Transverse colon (tissue), 4 donors: ENCODE measurements around the gene SDC3. TPM values are rescaled to one million over a fixed set of nuclear protein-coding genes. Genes with fewer than 3 reads are reported as not detected.

Experiments
- DNase-seq: peaks from one replicate; pipeline ENCODE4 v3.0.0-alpha.2; 2019
- H3K27ac ChIP-seq, 4 donors: fragments of 200-600 bp; sonication (generic); 2 replicates each; pipeline ENCODE4 v1.5.1; 2016 to 2018; ENCODE audit warnings: inconsistent platforms in 4 of 4
- H3K27me3 ChIP-seq: fragments of 200-600 bp; sonication (generic); 2 replicates; pipeline ENCODE4 v1.5.1; 2017; ENCODE audit warnings: inconsistent platforms
- H3K36me3 ChIP-seq, 4 donors: fragments of 200-600 bp; sonication (generic); 2 replicates each; pipeline ENCODE4 v1.5.1; 2017 to 2019; ENCODE audit warnings: inconsistent platforms in 4 of 4
- H3K4me1 ChIP-seq, 4 donors: fragments of 200-600 bp; sonication (generic); 2 replicates each; pipeline ENCODE4 v1.5.1; 2017 to 2020; ENCODE audit warnings: inconsistent platforms in 4 of 4
- H3K4me3 ChIP-seq, 4 donors: fragments of 200-600 bp; sonication (generic); 1 replicate in 1 of 4; 2 replicates in 3 of 4; pipeline versions ENCODE4 v1.5.1 to v1.6.1; 2017 to 2019; ENCODE audit warnings: inconsistent platforms in 4 of 4
- H3K9me3 ChIP-seq, 2 donors: fragments of 200-600 bp; sonication (generic); 2 replicates each; pipeline ENCODE4 v1.5.1; 2017 to 2019; ENCODE audit warnings: inconsistent platforms in 2 of 2
- EP300 ChIP-seq: sonication (generic); formaldehyde crosslinking; IDR thresholded peaks from one replicate; pipeline ENCODE4 v1.6.1; 2017; ENCODE audit warnings: antibody characterized with exemption, low read depth
- POLR2A ChIP-seq: fragments of 450-650 bp; IDR thresholded peaks from one replicate; pipeline ENCODE4 v1.6.1; 2016; ENCODE audit warnings: antibody characterized with exemption, mild to moderate bottlenecking, moderate library complexity
- POLR2AphosphoS5 ChIP-seq, 3 donors: sonication (generic); formaldehyde crosslinking; IDR thresholded peaks; one replicate each; pipeline ENCODE4 v1.6.1; 2016; ENCODE audit warnings: antibody characterized with exemption in 3 of 3
- WGBS, 2 donors: methylation state at CpG; one replicate each; pipeline ENCODE4 v1.1.5; 2018; ENCODE audit warnings: low coverage in 1 of 2; 5-methylcytosine and 5-hydroxymethylcytosine counted together
- in situ Hi-C, 4 donors: fragments of 200-750 bp; cut with MboI; loops; one replicate each; pipeline versions ENCODE4 v1.15.0 to v1.15.1; 2017; ENCODE audit warnings: low sequenced_read_pairs in 3 of 4, low pct_ligation_motif_present in 1 of 4, low pct_unique_long_range_greater_than_20kb in 1 of 4
- intact Hi-C: fragments of 100-400 bp; cut with DNase I; formaldehyde crosslinking; loops from one replicate; pipeline ENCODE4 v1.15.1; 2023; ENCODE audit warnings: low total_unique reads
- total RNA-seq, 4 donors: library from RNA; depleted of rRNA; stranded (reverse); fragments of >200 nt; gene quantifications; one replicate each; pipeline ENCODE4 v1.1.0, GENCODE V29; 2016
- TF ChIP-seq, protein P1 (sequence below), 5 experiments: fragments of 200-600 bp in 3 of 5; fragments of 450-650 bp in 2 of 5; sonication (generic) in 3 of 5; IDR thresholded peaks; 1 replicate in 2 of 5; 2 replicates in 3 of 5; pipeline ENCODE4 v1.5.1; 2016 to 2017; ENCODE audit warnings: antibody characterized with exemption in 5 of 5, inconsistent platforms in 3 of 5, mild to moderate bottlenecking in 2 of 5, moderate library complexity in 1 of 5

Gene SDC3
- total RNA-seq, 4 donors from 2014 or later = 7.9 to 35.4 (median 10.1) TPM

- no peak for TF ChIP-seq EP300
- TF ChIP-seq, protein P1, sequence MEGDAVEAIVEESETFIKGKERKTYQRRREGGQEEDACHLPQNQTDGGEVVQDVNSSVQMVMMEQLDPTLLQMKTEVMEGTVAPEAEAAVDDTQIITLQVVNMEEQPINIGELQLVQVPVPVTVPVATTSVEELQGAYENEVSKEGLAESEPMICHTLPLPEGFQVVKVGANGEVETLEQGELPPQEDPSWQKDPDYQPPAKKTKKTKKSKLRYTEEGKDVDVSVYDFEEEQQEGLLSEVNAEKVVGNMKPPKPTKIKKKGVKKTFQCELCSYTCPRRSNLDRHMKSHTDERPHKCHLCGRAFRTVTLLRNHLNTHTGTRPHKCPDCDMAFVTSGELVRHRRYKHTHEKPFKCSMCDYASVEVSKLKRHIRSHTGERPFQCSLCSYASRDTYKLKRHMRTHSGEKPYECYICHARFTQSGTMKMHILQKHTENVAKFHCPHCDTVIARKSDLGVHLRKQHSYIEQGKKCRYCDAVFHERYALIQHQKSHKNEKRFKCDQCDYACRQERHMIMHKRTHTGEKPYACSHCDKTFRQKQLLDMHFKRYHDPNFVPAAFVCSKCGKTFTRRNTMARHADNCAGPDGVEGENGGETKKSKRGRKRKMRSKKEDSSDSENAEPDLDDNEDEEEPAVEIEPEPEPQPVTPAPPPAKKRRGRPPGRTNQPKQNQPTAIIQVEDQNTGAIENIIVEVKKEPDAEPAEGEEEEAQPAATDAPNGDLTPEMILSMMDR (IDR thresholded peaks at IDR 0.05) = no peak
- TF ChIP-seq POLR2AphosphoS5 (IDR thresholded peaks at IDR 0.05) = no peak
- TF ChIP-seq POLR2A = no peak
- H3K9me3 ChIP-seq = no peaks in the 10 kb centered on the region
- no peaks in the 10 kb centered on the region for H3K36me3 ChIP-seq
- in situ Hi-C loops = no loop called here
- H3K27ac ChIP-seq = no peak overlapping the region
- no peak for DNase-seq
- intact Hi-C loops = no loop called here
- 63 to 67% methylated on average over 4 to 7 of the region's 7 CpGs for WGBS, 2 donors
- peaks cover 0 to 18% (median 6%) of the 10 kb centered on the region in 4 donors for H3K4me1 ChIP-seq
- H3K4me3 ChIP-seq = no peak overlapping the region
- peaks cover 8% of the 10 kb centered on the region for H3K27me3 ChIP-seq
These were observed 65.7 kb downstream of the SDC3 start for GRCh38 chr1:30842697-30843354.

DNA sequence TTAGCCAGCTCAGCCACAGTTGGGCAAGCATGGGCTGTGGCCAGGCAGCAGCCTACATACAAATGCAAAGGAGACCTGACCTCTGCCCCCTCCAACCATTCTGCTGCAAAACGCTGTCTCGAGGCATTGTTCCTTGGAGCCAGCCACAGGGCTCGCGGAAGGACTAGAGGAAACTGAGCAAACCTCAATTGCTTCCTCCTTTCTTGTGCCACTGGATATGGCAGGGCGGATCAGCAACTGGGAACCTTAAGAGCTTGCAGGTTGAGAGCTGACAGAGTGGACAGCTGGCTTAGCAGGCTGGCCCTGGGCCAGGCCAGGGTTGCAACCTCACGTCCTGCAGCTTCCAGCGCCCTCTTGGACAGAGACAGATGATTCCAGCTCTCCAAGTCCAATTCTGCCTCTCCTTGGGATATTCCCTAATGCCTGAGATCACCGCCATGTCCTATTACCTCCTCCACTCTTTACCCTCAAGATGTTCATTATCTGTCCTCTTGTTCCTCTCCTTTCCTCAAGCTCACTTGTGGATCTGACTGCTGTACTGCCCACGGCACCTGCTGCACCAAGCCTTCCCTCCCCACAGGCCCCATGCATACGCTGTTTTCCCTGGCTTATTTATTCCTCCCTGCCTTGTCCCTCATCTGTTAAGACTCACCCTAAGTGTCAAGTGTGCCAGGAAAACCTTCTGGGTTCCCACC, 67.5 kb downstream of the SDC3 start:
- peaks cover 11% of the 10 kb centered on the region for H3K27me3 ChIP-seq
- intact Hi-C loops (no loop called here), in situ Hi-C loops (no loop called here)
- H3K9me3 ChIP-seq = no peaks in the 10 kb centered on the region
- no peaks in the 10 kb centered on the region for H3K36me3 ChIP-seq
- H3K4me3 ChIP-seq = no peak overlapping the region
- DNase-seq = no peak
- H3K4me1 ChIP-seq = peaks cover 0 to 8% (median 0%) of the 10 kb centered on the region in 4 donors
- no peak overlapping the region for H3K27ac ChIP-seq
- TF ChIP-seq POLR2A = no peak
- TF ChIP-seq POLR2AphosphoS5 (IDR thresholded peaks at IDR 0.05) = no peak
- no peak for TF ChIP-seq EP300
- TF ChIP-seq, protein P1 (IDR thresholded peaks at IDR 0.05) = no peak
- 44 to 83% methylated on average over 2 to 10 of the region's 10 CpGs for WGBS, 2 donors

- Histone ChIP-seq H3K27ac (no peak overlapping the region), H3K9me3 (no peaks in the 10 kb centered on the region), H3K4me3 (no peak overlapping the region), H3K36me3 (no peaks in the 10 kb centered on the region), H3K27me3 (peaks cover 4% of the 10 kb centered on the region), H3K4me1 (peaks cover 0 to 8% (median 0%) of the 10 kb centered on the region in 4 donors)
- in situ Hi-C loops (no loop called here), intact Hi-C loops (no loop called here)
- 94 to 100% methylated on average over 3 of the region's 3 CpGs for WGBS, 2 donors
- no peak for DNase-seq
- TF ChIP-seq POLR2A (no peak), EP300 (no peak), POLR2AphosphoS5 (IDR thresholded peaks at IDR 0.05) (no peak)
- TF ChIP-seq, protein P1 (IDR thresholded peaks at IDR 0.05) = no peak
These were observed 68.7 kb downstream of the SDC3 start for GRCh38 chr1:30839827-30840359.

- H3K27ac ChIP-seq = no peak overlapping the region
- no peaks in the 10 kb centered on the region for H3K9me3 ChIP-seq
- H3K4me1 ChIP-seq = peaks cover 0 to 8% (median 0%) of the 10 kb centered on the region in 4 donors
- whole genome bisulfite sequencing, 2 donors = 78 to 100% methylated on average over 1 to 7 of the region's 7 CpGs
- intact Hi-C loops (no loop called here), in situ Hi-C loops (no loop called here)
- DNase-seq = no peak
- TF ChIP-seq EP300 (no peak), POLR2AphosphoS5 (IDR thresholded peaks at IDR 0.05) (no peak), POLR2A (no peak)
- TF ChIP-seq, protein P1 (IDR thresholded peaks at IDR 0.05) = no peak
- no peaks in the 10 kb centered on the region for H3K36me3 ChIP-seq
- peaks cover 3% of the 10 kb centered on the region for H3K27me3 ChIP-seq
- no peak overlapping the region for H3K4me3 ChIP-seq
These were observed 69.6 kb downstream of the SDC3 start for GRCh38 chr1:30838996-30839395.
